Ecto neural progenitor cell (in vitro differentiated cells): Measurements from ENCODE around the gene PLAC9.

Experiments used
- DNase-seq: peaks from one replicate; pipeline ENCODE4 v3.0.0-alpha.2; 2018; ENCODE audit warnings: low spot score

Gene PLAC9

DNA sequence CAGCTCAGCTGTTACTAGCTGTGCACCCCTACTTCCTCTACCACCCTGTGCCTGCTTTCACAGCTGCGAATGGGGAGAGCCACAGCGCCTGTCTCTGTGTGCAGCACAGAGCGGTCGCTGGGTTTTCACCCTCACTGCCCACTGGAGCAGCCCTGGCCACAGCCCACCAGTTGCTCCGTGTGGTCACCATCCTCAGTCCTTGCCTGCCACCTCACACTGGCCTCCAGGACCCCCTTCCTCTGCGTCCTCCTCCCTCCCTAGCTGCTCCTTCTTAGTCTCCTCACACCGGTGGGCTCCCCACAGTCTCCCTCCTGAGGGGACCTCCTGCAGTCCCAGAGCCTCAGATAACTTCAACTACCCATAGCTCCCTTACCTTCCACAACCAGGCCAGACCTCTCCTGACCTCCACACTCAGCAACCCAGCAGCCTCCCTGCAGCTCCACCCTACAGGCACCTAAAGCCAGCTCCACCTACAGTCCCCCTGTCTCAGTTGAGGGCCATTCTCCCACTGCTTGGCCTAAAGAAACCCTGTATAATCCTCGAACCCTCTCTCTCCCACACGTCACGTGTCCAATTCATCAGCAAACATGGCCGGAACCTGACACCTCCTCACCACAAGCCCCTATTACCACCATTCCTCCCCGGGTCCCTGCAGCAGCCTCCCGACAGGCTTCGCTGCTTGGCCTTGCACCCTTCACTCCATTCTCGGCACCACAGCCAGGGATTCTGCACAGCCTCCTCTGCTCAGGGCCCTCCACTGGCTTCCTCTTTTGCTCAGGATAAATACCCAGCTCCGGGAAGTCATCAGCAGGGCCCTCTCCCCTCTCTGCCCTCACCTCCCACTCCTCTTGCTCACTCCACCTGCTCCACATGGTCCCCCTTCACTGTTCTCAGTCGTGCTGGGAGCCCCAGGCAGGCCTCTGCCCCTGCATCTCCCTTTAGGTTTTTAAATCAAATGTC lies 28.1 kb downstream of the PLAC9 start:
- DNase-seq = no peak

DNA sequence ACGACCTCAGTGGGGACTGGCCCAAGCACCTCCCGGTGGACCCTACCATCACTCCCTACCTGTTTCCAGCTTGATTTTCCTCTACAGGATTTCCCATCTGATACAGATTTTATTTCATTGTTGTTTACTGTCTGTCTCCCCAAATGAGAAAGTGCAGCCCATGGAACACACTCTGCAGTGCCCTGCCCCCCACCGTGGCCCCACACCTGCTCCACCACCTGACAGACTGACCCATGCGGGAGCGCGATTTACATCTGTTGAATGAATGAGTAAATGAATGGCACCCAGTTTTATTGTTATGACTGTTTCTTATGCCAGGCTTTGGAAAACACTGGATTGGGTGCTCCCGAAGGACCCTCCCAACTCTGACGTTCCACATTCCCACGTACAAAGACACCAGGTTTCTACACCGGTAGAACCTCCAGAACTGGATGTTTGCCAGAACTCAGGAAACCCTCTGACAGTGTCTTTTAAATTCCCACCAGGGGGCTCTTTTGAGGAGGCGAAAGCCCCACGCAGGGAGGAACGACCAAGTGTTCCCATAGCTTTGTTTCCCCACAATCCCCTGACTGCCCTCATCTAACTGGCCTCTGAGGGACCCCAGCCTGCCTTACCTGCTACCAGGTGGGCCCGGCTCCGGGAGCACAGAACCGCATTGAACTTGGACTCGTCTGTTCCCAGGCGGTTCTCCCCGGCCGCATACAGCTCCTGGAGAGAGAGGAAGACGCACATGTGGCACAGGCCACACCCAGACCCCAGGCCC lies 29.0 kb downstream of the PLAC9 start:
- no peak for DNase-seq

DNA sequence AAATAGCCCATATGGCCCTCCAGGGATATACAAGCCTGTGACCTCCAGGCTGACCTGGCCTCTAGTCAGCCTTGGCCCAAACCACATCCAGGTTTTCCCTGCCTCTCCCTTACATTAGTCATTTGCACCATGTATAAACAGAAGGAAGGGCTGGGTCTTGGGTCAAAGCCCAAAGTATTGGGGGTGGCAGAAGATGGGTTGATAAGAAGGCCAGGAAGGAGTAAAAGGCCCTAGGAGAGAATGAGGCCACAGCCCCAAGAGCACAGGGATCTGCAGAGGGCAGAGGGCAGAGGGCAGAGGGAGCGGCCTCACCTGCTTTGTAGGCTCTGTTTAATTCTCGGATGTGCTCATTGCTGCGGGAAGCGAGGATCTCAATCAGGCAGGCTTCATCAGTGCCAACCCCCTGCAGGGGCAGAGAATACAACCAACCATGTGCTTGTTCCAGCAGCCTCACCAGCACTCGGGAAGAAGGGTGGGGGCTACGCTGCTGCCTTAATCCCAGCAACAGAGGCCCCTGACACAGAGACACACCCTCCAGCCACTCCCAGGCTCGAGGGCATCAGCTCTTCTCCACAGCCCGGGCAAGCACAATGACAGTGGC lies 31.3 kb downstream of the PLAC9 start:
- no peak for DNase-seq

DNA sequence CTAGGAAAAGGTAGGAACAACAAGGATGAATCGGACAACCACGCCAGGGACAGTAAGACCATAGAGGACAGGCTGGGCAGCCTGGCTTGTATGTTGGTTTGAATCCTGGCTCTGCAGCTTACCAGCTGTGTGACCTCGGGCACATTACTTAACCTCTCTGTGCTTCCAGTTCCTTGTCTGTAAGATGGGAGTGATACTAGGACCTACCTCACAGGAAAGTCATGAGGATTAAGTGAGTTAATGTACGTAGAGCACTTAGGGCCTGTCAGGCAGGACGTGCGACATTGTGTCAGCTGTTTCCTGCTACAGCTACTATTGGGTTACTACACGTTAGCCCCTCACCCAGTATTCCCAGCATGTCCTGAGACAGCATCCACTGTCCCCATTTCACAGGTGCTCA lies 32.1 kb downstream of the PLAC9 start:
- no peak for DNase-seq

DNA sequence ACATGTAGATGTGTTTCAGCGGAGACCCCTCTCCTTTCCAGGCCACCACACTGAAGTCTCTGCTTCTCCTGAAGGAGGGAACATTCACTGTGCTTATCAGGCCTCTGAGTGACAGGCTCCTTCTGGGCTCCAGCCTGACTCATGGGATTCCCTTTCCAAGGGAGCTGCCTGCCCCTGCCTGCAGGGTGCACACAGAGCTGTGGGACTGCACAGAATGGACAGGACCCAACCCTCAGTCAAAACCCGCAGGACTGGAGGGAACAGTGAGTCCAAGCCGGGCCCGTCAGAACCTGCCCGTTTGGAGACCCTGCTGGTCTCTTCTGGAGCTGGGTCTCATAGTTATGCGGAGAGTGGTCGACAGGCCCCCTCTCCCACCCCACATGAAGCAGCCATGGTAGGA lies 32.6 kb downstream of the PLAC9 start:
- no peak for DNase-seq

DNA sequence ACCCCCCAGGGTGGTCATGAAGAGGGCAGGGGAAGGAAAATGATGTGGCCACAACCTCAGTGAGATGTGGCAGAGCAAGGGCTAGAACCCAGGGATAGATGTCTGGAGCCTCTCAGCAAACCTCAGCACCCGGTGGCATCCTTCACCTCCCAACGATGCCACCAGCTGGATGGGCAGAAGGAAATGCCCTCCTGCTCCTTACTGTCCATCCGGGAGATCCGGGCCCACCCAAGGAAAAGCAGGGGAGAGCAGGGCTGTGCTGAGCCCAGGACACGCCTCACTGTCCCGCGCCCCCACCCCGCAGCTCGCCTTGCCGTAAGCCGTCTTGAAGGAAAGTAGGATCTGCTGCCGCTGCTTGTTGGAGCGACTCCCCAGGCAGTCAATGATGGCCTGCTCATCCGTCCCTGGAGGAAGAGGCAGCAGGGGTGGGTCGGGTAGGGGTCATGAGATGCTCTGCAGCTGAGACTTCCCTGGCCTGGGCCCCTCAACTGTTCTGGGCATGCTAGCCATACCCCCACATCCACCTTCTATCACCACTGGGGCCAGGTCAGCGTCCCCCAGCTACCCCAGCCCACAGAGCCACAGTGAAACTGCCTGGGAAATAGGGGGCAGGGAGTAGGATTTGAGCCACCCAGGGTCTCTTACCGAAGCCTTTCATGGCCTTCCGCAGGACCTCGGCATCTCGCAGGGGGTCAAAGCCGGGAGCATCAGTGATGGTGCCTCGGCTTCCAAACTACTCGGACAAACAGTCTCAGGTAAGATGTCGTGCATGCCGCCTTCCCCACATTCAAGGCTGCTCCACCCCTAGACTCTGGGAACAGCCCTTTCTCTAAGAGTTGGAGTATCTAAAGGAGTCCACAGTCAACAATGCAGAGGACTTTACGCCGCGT lies 34.3 kb downstream of the PLAC9 start:
- no peak for DNase-seq

DNA sequence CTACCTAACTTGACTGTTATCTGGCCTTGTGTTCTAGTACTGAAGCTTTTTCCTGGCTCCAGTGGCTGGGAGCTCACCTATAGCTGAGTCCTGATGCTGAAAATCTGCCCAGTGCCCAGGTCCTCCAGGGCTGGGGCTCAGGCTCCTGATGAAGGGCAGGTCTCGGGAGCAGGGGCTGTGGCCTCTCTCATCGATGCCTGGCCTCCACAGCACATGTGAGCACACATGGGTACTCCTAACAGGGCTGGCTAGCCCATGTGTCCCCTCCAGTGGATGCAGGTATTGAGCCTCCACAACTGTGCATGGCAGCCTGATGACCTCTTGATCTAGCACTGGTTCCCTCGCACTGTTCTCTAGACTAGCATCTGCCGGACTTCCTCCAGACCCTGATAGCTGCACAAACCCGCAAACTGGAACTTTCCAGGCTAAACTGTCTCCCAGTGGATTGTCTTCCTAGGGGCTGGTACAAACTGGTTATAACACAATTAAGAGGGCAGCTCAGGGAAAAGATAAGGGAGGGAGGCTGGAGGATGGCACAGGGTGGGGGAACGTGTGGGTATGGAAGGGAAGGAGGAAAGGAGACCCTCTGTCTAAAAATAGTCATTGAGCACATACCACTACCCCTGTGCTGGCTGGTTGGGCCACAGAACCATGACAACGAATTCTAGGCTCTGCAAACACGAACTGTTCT lies 35.1 kb downstream of the PLAC9 start:
- DNase-seq = no peak

DNA sequence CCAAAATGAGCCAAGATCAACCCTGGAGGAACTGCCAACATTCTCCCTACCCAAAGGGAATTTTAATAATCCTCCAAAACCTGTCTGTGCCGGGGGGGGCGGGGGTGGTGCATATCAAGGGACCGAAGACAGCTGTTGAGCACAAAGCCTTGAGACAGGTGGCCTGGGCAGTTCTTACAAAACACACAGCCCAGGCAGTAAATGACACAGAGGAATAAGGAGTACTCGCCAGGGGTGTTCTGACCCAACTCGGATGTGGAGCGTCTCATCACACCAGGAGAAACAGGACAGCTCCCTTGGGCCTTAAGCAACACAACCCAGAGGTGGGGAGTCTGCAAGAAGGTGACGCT lies 35.6 kb downstream of the PLAC9 start:
- no peak for DNase-seq

DNA sequence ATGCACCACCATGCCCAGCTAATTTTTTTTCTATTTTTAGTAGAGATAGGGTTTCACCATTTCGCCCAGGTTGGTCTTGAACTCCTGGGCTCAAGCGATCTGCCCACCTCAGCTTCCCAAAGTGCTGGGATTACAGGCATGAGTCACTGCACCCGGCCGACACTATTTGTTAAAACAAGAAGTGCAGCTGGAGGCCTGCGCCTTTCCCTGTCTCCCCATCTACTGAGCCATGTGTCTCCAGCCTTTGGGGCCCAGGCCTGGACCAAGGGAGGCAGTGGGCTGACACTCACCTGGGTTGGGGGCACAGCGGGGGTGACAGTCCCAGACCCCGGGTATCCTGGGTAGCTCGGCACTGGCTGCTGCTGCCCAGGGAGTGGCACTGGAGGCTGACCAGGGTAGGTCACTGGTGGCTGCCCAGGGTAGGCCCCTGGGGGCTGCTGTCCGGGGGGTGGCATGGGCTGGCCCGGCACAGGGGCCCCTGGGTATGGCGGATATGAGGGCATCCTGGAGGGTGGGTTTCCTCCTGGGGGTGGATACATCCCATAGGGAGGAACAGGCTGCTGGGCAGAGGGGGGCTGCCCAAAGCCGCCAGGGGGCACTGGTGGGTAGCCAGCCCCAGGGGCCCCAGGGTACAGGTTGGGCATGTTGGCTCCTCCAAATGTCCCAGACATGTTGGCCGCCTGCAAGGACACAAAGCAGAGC lies 36.3 kb downstream of the PLAC9 start:
- no peak for DNase-seq

DNA sequence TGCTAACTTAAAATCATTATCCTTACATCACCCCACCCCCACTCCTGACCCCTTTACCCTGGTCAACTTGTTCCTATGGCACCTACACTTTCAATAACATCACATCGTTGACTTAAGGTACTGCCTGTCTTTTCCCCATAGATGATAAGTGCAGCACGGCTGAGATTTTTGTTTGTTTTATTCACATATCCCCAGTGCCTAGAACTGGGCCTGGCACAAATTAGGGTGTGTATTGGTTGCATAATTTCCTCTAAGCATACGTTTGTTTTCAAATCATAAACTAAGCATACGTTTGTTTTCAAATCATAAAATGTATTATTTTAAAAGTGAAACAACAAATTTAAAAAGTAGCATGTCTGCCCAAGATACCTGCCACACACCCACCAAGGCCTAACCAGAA lies 37.5 kb downstream of the PLAC9 start:
- no peak for DNase-seq

DNA sequence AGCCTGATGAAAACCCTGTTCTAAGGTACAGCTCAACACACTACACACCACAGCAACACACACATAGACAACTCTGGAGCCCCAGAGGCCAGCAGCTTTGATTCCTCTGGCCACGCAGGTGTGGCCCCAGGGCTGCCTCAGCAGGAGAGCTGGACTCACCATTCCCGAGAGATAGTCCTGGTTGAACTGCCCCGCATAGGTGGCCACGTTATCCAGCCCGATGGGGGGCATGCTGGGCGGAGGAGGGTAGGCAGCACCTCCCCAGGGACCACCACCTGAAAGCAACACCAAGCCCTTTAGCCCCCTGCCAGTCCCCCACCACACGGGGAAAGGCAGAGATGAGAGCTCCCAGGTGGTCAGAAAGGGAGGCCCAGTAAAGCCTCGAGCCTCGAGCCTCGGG lies 38.1 kb downstream of the PLAC9 start:
- DNase-seq = no peak

DNA sequence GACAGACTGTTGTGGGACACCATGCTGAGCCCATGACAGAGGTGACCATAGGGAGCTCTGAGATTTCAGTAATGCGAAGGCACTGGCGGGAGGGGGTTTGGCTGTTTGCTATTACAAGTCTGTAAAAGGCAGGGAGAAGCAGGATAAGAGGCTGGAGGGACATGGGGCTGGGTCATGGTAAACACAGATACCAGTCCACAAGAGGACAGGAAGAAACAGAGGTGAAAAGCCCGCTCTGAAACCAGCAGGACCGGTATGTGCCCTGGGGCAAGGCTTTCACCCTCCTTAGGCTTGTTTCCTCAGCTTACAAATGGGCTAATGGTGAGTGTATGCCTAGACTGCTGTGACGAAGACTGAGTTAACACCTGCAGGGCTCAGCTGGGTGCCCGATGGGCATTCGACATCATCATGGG lies 38.7 kb downstream of the PLAC9 start:
- no peak for DNase-seq

DNA sequence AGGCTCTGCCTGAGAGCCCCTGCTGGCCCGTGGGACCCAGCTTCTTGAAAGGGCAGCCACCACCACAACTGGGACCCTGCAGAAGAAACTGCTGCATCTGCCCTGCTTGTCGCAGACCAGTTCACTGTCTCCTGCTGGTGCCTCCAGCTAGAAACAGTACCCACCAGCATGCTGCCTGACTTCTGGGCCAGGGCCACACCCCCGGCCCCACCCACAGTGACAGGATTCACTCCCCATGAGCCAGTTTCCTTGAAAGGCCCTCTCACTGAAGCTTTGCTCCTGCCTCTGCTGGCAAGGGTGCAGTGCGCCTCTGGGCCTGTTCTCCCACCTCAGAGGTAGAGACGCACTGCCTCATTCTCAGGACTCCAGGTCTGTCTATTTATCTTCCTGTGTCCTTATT lies 40.4 kb downstream of the PLAC9 start:
- DNase-seq = no peak

DNA sequence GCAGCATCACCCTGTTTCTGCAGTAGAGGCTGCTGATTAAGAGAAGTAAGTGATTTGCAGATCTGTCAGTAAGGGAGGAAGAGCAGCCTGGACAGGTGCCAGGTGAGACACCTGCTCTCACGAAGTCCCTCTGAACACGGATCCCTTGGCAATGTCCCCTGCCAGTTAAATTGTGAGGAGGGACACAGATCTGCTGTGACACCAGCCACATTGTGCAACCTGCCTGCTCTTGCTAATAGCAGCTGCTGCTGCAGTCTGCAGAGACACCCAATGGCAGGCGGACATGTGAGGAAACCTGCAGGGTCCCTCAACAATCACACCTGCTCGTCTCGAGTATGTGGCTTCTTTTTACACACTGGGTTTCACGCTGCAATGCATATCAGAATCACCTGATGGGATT lies 40.9 kb downstream of the PLAC9 start:
- DNase-seq = no peak

DNA sequence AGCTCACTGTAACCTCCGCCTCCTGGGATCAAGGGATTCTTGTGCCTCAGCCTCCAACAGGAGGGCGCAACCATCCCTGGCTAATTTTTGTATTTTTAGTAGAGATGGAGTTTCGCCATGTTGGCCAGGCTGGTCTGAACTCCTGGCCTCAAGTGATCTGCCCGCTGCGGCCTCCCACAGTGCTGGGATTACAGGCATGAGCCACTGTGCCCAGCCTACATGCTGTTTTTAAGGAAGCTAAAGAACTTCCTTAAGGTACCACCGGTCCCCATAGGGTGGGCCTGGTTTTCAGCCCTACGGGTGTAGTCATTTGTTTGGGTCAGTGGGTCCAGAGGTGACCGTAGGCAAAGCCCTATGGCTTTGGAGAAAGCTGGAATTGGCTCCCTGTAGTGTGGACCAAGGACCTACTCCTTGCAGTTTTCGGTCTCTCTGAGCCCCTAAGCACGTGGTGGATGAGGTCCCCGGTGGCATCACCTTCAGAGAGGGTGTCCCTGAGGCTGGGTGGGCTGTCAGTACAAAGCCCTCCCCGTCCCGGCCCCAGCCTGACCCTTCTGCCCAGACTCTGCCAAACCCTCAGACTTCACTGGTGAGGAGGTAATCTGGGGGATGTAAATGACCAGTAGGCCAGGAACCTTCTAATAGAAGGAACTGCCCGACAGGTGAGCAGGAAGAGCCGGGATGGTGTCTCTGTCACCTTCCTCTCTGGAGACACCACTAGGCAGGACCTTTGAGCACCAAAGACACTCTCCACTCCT lies 42.3 kb downstream of the PLAC9 start:
- DNase-seq = no peak

DNA sequence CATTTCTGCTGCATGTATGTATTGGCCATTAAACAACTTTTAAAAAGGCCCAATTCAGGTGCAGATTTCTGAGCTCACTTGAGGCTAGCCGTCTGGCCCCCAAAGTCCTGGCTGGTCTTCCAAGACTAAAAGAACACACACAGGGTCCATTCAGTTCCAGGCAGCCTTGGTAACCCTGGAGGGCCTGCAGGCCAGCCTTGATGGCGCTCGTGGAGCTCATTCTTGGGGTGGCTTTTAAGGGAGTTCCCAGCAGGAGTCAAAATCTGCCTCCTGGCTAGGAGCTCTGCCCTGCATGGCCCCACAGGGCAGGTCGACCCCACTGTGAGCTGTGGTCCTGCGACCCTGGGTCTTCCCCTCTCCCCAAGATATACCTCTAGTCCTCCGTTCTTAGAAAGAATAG lies 44.0 kb downstream of the PLAC9 start:
- DNase-seq = no peak

DNA sequence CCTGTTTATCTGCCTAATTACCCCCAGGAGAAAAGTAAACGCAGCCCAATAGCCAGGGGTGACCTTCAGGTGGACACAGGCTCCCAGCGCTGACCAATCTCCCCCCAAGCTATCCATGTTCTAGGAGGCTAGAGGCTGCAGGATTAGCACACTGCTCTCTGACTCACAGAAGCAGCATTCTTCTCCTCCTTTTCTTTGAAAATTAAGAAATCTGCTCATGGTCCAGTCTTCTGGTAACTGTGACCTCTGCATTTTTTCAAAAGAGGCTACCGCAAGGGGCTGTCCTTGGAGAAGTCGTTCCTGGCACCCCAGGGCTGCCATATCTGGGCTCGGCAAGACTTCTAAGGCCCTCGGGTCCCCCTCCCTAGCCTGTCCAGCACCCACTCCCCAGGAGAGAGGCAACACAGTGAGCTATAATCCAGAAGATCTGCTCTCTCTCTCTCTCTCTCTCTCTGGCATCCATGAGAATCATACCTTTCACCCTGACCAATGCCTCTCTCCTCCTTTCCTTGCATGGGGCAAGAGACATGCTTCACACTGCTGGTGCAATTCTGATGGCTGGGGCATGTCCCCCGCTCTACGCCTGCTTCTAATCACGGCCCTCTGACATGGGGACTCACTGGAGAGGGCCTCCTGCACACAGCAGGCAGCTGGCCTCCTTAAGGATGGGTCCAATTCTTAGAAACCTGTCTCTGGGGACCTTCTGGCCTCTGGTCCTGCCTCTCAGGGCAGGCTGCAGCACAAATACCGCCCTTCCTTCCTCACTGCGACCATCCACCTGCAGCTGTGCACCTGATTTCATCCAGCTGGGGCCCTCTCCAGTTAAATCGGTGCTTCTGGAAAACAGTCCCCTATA lies 45.5 kb downstream of the PLAC9 start:
- DNase-seq = no peak

DNA sequence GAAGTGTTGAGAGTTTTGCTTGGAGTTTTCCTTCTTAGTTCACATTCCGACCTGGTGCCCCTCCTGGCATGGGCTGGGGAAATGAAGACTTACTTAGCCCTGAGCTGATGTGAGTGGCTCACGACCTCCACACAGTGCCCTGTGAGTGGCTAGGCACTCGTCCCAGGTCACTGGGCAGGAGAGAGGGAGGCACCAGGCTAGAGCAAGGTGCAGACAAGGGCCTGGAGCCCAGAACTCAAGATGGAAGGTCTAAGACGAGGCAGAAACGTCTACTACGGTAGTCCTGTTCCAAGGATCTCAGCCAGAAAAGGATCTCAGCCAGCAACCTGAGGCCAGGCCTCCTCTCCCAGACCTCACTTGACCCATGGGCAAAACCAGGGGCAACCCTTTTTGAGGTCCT lies 50.5 kb downstream of the PLAC9 start:
- no peak for DNase-seq

DNA sequence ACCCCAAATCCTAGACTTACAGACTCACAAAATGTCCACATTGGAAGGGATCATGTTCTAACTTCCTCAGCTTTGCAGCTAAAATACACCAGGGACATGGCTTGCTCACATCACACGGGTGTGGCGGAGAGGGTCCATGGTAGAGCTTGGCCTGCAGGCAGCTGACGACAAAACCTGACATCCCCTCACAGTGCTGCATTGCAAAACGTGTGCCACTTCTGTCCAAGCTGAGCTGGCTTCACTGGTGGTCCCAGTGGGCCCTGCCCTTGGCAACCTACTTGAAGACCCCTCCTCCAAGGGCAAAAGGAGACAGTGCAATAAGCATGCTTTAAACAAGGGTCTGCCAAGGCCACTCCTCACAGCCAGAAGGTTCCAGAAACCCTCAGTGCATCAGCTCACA lies 50.9 kb downstream of the PLAC9 start:
- no peak for DNase-seq
